Esophagus mucosa (tissue), 1 donor: ENCODE data around the gene NFASC. TPM values are rescaled to one million over a fixed set of nuclear protein-coding genes. Genes with fewer than 3 reads are reported as not detected.

Experiments
- ATAC-seq: fragments of 200-7000 bp; cut with Tn5 transposase; one replicate; pipeline ENCODE4 v1.9.1; 2020
- total RNA-seq: library from RNA; stranded (reverse); gene quantifications from one replicate; pipeline ENCODE4 v1.2.4, GENCODE V29; 2023
- donor health status: DM: yes; HTN: yes; CAD: no.

Gene NFASC
- total RNA-seq, 1 donor from 2014 or later: 12.2 TPM

DNA sequence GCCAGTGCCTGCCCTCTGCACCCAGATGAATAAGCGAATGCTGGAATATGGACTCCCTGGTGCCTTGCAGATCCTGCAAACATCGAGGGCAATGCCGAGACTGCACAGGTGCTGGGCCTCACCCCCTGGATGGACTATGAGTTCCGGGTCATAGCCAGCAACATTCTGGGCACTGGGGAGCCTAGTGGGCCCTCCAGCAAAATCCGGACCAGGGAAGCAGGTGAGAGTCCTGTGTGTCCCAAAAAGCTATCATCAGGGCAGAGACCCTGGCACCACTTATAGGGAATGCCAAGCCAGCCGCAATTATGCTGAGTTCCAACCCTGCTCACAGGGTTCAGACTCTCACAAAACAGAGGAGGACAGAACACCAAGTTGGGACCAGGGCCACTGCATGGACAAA, 196.4 kb downstream of the NFASC start:
- ATAC-seq: no peak

DNA sequence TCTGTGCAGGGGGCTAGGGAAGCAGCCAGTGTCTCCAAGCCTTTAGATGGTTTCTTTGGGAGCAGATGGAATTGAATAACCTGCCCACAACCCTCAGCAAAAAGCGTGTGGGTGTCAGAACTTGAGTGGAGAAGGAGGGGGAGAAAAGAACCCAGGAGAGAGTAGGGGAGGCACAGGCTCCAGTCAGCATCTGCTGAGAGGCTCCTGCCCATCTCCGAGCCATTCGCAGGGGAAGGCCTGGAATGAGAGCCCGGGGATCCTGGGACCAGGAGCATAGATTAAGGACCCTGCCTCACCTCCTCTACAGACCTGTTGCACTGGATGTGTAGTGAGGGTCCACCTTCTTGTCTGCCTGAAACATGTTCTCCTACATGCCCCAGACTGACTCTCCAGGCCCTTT, 197.3 kb downstream of the NFASC start:
- ATAC-seq: no peak

DNA sequence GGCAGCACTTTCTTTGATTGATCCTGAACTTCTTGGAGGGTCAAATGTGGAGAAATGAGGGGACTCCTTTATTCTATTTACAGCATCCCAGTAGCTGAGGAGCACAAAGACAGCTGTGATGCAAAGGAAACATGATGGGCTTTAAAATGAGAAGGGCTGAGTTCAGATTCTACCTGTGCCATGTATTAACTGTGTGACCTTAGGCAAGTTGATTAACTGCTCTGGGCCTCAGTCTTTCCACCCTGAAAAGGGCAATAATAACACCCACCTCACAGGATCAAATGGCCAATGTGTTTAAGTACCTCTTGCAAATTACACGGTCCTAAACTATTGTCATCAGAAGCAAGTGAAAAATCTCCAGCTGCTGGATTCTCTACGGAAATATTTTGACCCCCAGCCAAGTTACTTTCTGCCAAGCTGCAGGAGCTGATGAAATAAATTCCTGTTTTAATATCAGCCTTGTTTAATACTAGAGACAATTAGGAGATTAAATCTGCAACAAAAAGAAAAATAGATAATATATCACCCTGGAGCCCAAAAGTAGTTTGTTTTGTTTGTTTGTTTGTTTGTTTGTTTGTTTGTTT, 197.9 kb downstream of the NFASC start:
- ATAC-seq: no peak

DNA sequence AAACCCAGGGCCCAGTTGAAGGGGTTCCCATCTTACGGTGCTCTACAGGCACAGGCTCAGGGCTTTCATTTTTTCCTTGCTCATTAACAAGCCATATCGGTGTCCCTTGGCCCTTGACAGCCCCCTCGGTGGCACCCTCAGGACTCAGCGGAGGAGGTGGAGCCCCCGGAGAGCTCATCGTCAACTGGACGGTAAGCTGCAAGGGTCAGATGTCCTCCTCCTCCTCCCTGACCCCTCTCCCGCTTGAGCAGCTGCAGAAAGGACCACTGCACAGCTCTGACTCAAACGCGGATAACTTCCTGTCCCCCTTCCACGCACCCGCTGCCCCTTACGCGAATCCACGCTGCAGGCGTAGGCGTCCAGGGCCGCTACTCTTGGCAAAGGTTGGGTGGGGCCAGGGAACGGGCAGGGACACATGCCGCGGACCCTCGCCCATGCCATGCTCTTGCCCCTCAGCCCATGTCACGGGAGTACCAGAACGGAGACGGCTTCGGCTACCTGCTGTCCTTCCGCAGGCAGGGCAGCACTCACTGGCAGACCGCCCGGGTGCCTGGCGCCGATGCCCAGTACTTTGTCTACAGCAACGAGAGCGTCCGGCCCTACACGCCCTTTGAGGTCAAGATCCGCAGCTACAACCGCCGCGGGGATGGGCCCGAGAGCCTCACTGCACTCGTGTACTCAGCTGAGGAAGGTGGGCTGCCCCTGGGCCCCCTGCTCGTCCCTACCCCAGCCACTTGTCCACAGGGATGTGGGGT, 198.9 kb downstream of the NFASC start:
- ATAC-seq: no peak

DNA sequence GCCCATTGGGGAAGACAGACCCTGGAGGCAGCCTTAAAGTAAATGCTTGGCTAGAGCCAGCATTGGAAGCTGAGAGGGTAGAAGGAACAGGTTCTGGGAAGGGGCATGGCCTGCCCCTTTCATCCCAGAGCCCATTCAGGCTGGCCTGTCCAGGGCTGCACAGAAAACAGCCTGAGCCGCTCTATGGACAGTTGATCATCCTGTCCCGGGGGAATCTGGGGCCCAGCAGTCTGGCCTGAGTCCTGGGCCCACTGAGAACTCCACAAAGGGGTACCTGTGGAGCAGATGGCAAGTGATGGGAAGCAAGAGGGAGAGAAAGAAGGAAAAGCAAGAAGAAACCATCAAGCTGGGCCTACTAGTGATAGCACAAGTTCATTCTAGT, 200.4 kb downstream of the NFASC start:
- ATAC-seq: no peak

DNA sequence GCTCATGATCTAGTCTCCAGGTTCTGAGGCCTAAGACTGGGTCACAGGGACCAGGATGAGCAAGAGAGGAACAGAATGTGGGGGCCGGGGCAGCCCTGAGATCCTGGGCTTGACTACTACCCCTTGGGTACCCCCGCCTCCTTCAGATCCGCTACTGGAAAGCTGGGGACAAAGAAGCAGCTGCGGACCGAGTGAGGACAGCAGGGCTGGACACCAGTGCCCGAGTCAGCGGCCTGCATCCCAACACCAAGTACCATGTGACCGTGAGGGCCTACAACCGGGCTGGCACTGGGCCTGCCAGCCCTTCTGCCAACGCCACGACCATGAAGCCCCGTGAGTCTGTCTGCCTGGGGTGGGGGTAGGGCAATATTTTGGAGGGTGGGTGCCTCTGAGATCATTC, 201.1 kb downstream of the NFASC start:
- no peak for ATAC-seq

DNA sequence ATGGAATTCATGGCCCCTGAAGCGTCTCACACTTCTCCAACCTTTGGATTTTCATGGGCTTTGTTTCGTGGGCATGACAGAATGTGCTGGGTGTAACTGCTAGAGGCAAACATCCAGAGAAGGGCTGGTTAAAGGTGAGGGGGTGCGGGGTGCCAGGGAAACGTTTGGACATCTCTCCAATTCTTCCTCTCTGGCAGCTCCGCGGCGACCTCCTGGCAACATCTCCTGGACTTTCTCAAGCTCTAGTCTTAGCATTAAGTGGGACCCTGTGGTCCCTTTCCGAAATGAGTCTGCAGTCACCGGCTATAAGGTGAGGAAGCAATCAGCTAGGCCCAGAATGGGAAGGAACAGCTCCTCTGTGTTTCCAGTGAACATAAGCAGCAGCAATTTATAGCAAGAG, 201.6 kb downstream of the NFASC start:
- no peak for ATAC-seq

Other genes starting within 250 kb of the NFASC start
- gene LRRN2, start 185.1 kb upstream of the NFASC start, total RNA-seq: 0.72 TPM
- gene CNTN2, start 172.3 kb downstream of the NFASC start, total RNA-seq: 0.04 TPM
- gene TMEM81, start 213.6 kb downstream of the NFASC start, total RNA-seq: 1.3 TPM